GM19397 (cell line): ENCODE measurements around the gene CCDC88C.
A peak's percentile ranks its signal among the peaks of the same experiment; 100 is the strongest.

Experiments used
- ATAC-seq: cut with Tn5 transposase; IDR thresholded peaks from one replicate; pipeline ENCODE4 v1.9.1; 2021; ENCODE audit warnings: mild to moderate bottlenecking, moderate library complexity; ENCODE audit not compliant: unreplicated experiment

CCDC88C gene

DNA sequence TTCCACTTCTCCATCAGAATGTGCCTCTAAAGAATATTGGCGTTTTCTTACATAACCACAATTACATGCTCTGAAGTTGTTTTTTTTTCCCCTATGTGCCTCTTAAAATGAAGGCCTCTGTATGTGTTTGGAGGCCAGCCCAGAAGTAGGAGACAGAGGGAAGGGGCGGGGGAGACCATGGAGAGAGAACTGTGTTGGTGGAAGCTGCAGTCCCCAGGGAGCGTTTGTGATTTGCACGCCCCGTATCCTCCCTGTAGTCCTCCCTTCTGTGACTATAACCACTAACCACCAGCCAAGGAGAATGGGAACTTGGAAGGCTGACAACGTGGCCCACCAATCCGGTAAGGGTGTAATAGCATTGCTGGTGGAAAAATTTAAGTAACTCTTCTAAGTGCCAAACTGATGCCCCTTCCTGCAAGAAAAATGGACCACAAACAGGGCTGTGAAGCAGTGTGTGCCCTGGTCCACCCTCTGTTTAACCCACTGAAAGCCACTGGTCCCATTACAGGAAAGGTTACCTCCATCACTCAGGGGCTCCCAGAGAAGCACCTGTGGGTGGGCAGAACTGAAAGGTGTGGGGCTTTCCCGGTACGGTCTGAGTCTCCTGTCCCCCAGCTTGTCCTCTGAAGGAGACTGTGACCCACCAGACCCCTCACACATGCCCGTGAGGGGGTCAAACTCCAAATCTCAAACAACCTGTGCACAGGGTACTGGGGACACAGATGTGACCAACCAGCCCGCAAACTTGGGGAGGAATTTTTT lies 36.8 kb downstream of the CCDC88C start:
- ATAC-seq, result no peak

GRCh38 chr14:91380123-91380522 lies 37.5 kb downstream of the CCDC88C start:
- no peak for ATAC-seq

DNA sequence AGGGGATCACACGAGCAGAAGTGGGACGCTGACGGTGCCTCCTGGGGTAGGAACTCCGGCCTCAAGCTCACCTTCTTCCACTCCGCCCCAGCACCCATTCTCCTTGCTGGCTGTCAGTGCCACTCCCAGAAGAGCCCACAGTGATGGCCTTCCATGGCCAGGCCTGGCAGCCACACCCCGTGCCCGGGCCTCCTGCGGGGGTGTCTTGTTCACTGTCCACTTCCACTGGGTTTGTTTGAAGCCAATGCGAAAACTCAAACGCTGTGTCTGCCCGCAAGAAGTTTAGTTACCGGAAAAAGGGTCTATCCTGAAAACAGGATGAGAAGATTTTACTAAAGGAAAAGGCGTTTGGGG lies 38.1 kb downstream of the CCDC88C start:
- no peak for ATAC-seq

DNA sequence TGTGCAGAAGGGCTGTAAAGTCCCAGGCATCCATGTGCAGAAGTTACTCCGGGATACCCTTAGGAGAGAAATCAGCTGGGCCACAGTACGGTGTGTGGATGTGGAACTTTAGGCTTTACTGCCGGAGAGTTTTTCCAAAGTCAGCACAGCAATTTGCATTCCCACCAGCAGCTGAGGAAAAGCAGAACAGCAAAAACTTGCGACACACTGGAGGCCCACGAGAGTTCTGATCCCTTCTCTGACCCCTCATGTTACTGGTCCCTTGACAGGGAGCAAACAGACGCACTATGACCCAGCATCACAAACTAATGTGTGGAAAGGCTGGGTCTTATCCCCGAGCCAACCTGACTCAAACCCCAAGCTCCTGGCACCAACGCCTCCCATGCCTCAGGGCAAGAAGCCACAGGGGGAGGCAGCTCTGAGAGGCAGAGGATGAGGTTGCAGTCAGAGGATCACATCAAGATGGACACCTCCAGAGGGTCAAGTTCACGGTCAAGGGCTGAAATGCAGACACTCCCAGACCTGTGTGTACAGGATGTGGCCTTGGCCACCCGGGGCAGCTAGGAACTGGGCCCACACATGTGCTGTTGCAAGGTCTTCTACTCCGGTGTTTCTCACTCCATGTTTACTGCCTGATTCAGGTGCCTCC lies 38.6 kb downstream of the CCDC88C start:
- no peak for ATAC-seq

DNA sequence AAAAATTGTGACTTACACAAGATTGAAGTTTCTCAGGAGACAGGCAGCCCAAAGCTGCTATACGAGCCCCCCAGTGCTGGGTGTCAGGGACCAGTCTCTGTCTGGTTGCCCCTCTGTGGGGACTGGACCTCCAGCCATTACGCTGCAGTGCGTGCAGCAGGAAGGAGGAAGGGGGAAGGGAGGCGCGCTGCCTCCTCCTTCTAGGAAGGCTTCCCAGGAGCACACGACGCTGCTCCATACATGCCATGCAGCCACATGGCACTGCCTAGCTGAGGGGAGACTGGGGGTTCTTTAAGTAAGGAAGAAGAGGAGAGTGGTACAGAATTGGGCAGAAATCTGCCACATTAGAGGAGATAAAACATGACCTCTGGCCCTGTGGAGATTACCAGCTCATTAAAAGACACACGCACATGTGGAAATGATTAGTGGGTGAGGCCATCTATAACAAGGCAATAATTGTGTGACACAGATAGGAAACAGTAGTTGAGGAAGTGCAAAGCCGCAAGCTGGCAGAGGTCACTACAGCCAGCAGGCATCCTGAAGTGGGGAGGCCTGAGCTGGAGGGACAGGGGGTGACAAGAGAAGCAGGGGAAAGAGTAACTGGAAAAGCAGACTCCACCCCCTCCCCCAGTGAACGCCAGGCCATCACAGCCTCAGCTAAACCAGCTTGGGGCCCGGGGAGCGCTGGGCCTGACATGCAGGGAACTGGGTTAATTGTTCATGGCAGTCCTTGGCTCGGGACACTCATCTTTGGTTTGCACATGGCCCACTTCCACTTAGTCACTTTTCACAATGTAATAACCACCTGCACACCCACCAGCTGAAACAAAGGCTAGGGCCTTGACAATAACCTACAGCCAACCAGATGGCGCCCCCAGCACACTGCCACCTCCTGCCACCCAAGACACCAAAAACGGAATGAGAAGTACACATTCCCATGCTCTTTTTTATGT lies 39.6 kb downstream of the CCDC88C start:
- ATAC-seq, result no peak

DNA sequence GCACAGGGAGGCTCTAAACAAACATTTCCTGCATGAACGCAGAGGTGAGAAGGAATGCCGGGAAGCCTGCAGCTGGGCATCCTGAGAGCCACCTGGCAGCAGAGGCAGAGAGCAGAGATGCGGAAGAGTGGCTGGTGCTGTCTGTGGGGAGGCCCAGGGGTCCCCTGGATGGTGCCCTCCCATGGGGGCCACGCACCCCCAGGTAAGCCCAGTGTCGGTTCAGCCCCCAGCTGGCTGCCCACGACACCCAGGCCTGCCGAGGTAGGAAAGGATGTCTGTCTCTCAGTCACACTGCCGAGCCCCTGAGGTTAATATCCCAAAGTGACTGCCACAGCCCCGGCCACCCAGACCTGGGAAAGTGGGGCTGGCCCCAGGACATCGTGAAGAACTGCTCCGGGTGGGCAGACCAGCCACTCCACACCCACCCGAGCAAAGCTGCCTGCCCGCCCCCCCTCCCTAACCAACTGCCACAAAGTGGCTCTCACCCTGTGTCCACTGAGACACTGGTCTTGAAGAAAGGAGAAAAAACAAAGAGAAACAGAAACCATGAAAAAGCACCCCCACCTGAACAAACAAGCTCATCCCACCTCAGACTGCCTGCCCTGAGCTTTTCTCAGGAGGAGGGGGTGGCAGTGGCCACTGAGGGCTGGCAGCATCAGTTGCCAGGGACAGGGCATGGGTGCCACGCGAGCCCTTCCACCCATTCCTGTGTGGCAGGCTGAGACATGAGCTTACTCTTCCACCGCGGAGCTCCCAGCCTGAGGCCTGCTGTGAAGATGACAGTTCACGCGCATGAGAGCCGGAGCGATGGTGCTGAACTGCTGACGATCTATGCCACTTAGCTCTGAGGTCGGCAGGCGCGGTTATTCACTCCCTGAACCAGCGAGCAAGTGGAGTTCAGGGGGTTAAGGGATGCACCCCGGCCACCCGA lies 40.8 kb downstream of the CCDC88C start:
- ATAC-seq, result no peak

DNA sequence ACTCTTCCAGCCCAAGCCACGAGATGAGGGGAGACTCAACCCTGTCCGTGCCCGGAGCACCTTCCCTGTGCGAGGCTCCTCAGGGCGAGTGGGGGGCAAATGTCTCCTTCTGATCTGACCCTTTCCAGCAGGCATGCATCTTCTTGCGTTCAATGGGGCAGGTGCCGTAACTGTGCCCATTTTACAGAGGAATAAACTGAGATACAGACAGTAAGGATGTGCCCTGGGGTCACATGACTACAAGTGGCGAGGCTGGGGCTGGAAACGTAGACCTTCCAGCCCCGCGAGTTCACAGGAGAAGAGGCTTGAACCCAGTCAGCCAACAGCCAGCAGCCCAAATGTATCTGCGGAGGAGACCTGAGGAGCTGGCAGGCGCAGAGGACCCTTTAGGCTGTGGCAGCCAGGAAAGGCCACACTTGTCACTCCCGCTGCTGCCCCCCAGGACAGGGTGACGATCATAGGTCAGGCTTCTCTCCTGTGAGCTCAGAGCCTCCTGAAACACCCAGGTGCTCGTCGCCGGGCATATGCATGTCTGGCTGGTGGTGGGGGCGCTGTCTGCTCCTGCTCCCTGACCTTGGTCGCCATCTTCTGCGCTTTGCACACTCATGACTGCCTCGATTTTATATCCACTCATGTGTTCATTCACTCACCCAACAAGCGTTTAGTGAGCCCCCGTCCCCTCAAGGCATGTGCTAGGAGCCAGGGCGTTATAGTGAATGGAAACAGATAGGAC lies 41.7 kb downstream of the CCDC88C start:
- no peak for ATAC-seq

DNA sequence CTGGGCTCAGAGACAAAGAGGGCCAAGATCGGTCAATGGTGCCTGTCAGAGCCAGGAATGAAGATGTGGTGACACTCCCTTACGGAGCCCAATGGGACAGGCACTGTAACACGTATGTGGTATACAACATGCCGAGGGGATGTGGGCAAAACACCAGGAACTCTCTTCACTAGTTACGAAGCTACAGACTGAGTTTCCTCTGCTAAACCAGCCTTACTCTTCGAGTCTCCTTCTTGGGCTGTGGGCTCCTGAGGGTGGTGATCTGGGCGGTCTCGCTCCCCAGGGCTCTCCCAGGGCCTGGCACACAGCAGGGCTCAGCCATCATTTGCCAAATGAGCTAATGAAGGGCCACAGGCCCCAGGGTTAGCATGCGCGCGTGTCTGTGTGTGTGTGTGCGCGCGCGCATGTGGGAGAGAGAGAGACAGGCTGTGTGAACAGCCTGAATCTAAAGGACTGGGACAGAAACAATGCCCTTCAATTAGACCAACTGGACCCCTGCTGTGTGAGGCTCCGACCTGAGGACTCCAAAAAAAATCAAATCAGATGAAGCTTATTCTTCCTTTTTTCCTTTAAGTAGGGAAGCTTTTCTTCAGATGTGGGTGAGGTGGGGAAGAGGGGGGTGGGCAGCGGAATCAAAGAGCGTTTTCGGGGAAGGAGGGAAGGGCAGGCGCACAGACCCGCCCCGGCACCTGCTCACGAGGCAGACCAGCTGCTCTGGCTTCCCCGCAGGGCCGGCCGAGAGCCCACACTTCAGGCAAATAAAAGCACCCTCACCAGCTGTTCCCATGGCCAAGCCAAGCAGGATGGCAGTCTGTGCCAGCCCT lies 42.5 kb downstream of the CCDC88C start:
- no peak for ATAC-seq

- no peak for ATAC-seq
Measured at GRCh38 chr14:91374287-91374878, 43.2 kb downstream of the CCDC88C start.

GRCh38 chr14:91373591-91374254 lies 43.9 kb downstream of the CCDC88C start:
- ATAC-seq, result peak; percentile 59

DNA sequence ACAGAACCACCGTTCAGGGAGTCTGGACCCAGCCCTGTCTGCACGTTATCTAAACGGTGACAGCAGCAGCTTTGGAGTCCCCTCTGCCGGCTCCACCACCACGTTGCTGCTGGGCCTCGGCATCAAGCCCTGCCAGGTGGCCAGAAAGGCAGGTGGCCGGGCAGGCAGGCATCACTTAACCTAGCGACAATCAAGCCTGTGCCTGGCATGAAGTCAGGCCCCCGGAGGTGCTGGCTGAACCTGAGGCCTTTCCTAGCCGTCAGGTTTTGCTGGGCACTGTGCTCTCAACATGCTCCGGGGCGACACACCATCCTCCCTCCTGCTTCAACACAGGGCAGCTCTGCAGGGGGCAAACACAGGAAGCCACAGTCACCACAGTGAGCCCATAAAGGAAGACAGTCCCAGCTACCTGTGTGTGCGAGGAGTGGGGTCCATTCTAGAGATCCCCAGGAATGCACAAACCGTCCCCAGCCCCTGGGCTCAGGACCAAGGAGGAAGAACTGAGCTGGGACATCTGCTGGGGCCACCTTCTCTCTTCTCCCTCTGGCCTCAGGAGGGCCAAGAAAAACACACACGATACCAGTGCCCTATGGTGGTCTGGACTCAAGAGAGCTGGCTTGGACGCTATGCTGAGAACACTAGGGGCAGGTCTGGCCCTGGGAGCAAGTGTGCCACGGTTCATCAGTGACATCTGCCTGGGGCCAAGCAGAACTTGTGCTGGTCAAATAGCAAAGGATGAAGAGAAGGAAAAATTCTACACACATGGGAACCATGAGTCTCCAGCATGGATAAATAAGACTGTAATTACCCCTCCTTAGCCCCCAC lies 44.7 kb downstream of the CCDC88C start:
- peak; percentile 25 for ATAC-seq

DNA sequence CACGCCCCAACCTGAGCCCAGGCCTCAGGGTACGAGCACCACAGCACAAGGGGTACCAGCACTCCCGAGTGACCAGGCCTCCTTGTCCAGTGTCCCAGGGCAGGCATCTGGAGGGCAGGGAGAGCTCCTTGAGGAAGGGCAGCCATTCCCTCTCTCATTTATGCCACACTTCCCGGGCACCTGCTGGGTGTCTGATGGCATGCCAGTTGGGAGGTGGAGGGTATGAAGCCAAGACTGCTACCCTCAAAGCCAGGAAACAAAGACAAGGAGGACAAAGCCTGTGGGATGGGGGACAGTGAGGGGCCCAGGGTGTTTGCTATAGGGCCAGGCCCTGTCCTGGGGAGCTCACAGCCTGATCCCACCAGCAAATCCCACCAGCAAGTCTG lies 45.6 kb downstream of the CCDC88C start:
- no peak for ATAC-seq

- ATAC-seq, result no peak
Measured at GRCh38 chr14:91371011-91371989, 46.3 kb downstream of the CCDC88C start.

- no peak for ATAC-seq
Measured at GRCh38 chr14:91369628-91370445, 47.8 kb downstream of the CCDC88C start.

DNA sequence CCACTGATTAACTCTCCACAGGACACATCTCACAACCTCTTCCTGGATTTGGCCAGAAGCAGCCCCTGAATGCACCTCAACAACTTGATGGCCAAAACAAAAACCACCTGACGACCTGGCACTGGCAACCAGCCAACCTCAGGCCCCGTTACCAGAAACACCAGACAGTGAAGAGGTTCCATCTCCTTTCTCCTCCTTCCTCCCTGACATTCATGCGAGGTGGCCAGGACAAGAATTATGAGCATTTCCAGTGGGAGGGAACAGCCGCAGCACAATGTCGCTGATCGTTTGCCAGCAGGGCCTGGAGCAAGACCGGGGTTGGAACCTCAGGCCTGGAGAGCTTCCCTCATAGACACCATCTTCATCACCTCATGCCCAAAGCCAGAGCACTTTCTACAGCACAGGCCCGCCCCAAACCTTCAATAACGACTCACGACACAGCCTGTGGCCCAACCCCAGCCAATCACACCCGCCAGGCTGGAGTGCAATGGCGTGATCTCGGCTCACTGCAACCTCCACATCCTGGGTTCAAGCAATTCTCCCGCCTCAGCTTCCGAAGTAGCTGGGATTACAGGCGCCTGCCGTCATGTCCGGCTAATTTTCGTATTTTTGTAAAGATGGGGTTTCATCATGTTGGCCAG lies 48.7 kb downstream of the CCDC88C start:
- no peak for ATAC-seq
